Measurements from ENCODE around the gene OR2C3. TPM values are rescaled to one million over a fixed set of nuclear protein-coding genes. Genes with fewer than 3 reads are reported as not detected.

Gene OR2C3
- total and polyA plus RNA-seq, 2 of the 8 experiments (the other 6 are each of a cell fraction or from before 2014, with no cell fraction given): not detected

- H4K20me1 ChIP-seq (replicated peaks in 1 of 2; ENCODE audit: control insufficient read depth in 1 of 2, insufficient read depth in 2 of 2, low read length in 2 of 2): no peaks in the 10 kb centered on the region
- TF ChIP-seq CBX5 (IDR thresholded peaks at IDR 0.05; ENCODE audit: low read depth, low read length) (no peak), RFX5 (IDR thresholded peaks at IDR 0.05; ENCODE audit: borderline replicate concordance, low read depth, low read length) (no peak), SIN3A (conservative IDR thresholded peaks at IDR 0.05 in 1 of 2, IDR thresholded peaks at IDR 0.05 in 1 of 2; ENCODE audit: low read depth in 1 of 2, low read length in 2 of 2) (no peak), RBBP5 (IDR thresholded peaks at IDR 0.05; ENCODE audit: borderline replicate concordance, low read depth, low read length) (no peak), E2F6 (IDR thresholded peaks at IDR 0.05) (no peak), GTF2F1 (IDR thresholded peaks at IDR 0.05; ENCODE audit: borderline replicate concordance, low read depth, low read length) (no peak)
Measured at GRCh38 chr1:247552231-247552630, 16.0 kb upstream of the OR2C3 start.

More at GRCh38 chr1:247552231-247552630, 16.0 kb upstream of the OR2C3 start:
- ChIA-PET CTCF (ENCODE audit: partially characterized antibody) (no interaction called here), POLR2A (ENCODE audit: partially characterized antibody) (no interaction called here)
- no peak overlapping the region for H3K4ac ChIP-seq (replicated peaks; ENCODE audit: insufficient read length, low read depth, low read length)
- H3K9ac ChIP-seq (replicated peaks in 1 of 4; ENCODE audit: extremely low read depth in 1 of 4, low read depth in 3 of 4, low read length in 3 of 4): no peak overlapping the region
- no peaks in the 10 kb centered on the region for H3K79me2 ChIP-seq (ENCODE audit: control insufficient read depth in 1 of 2, insufficient read depth in 2 of 2, low read length in 2 of 2)
- no peak overlapping the region for H3K18ac ChIP-seq (ENCODE audit: extremely low read depth, low read length)
- no peak overlapping the region for H2AK5ac ChIP-seq (ENCODE audit: low read depth, low read length)
- H3K14ac ChIP-seq (ENCODE audit: insufficient read length): no peak overlapping the region
- no peak for DNase-seq (ENCODE audit: low read depth in 1 of 2, low spot score in 2 of 2)
- no peak overlapping the region for H4K5ac ChIP-seq (ENCODE audit: insufficient read length, low read depth, low read length)
- no peaks in the 10 kb centered on the region for H3K79me1 ChIP-seq (ENCODE audit: low read depth, low read length)
- no peaks in the 10 kb centered on the region for H3K36me3 ChIP-seq (ENCODE audit: control insufficient read depth in 2 of 4, insufficient read depth in 4 of 4, low read length in 3 of 4)
- no peak overlapping the region for H2BK12ac ChIP-seq (ENCODE audit: low read depth, low read length)
- no peaks in the 10 kb centered on the region; a peak in 1 of 7 replicates for H3K4me1 ChIP-seq (replicated peaks in 1 of 4; ENCODE audit: control insufficient read depth in 3 of 4, insufficient read depth in 4 of 4, low read length in 3 of 4)
- H3K23ac ChIP-seq (ENCODE audit: insufficient read length): no peak overlapping the region
- H4K91ac ChIP-seq (replicated peaks; ENCODE audit: insufficient read length, low read length): no peak overlapping the region
- H3K4me3 ChIP-seq (ENCODE audit: extremely low read depth in 1 of 4, insufficient read depth in 2 of 4, low read depth in 3 of 4, low read length in 4 of 4): no peak overlapping the region
- H3K23me2 ChIP-seq (ENCODE audit: low read depth, low read length): no peaks in the 10 kb centered on the region
- H3K9me3 ChIP-seq (ENCODE audit: insufficient read depth in 2 of 2, low read depth in 1 of 2, low read length in 1 of 2): peaks cover 19 to 44% of the 10 kb centered on the region in 2 experiments
- peak overlapping the region; percentile 42; the same call in 1 of the 2 replicates for H4K8ac ChIP-seq (ENCODE audit: extremely low read depth, insufficient read depth, low read length)
- no peak overlapping the region for H2BK20ac ChIP-seq (ENCODE audit: low read length)
- H2BK120ac ChIP-seq (replicated peaks; ENCODE audit: low read depth, low read length): no peak overlapping the region
- no peak overlapping the region for H3K4me2 ChIP-seq (ENCODE audit: insufficient read depth in 1 of 2, low read depth in 2 of 2, low read length in 2 of 2)
- no peak for FAIRE-seq
- H3K56ac ChIP-seq (replicated peaks; ENCODE audit: insufficient read length, low read depth, low read length): no peak overlapping the region
- H3K27ac ChIP-seq (ENCODE audit: low read depth, low read length): no peak overlapping the region
- 64% methylated on average over 2 of the region's 2 CpGs; no CpG with 5 or more reads in 1 of the 2 experiments for WGBS, 2 experiments (ENCODE audit: extremely low coverage in 1 of 2, insufficient coverage in 1 of 2, insufficient read length in 1 of 2, insufficient replicate concordance in 2 of 2, low coverage in 1 of 2, low lambda C conversion rate in 2 of 2, missing lambda C conversion rate in 1 of 2)
- no peaks in the 10 kb centered on the region for H3K27me3 ChIP-seq (replicated peaks in 1 of 4; ENCODE audit: control insufficient read depth in 3 of 4, extremely low read depth in 1 of 4, insufficient read depth in 3 of 4, low read length in 3 of 4)
- no peak overlapping the region for H2BK5ac ChIP-seq (ENCODE audit: low read depth, low read length)
- H2BK15ac ChIP-seq (ENCODE audit: low read length): no peak overlapping the region
- no peak overlapping the region for H2AFZ ChIP-seq (ENCODE audit: low read length)

Measured in H1 (cell line).